PFSK-1 (cell line): ENCODE data around the gene NDC80.

Source experiments
- FOXP2 ChIP-seq: optimal IDR thresholded peaks from 2 replicates; pipeline ENCODE3; 2011; ENCODE audit warnings: borderline replicate concordance, control low read depth, inconsistent platforms; ENCODE audit not compliant: insufficient read depth; ENCODE audit errors: extremely low read length, extremely low read depth
- POLR2AphosphoS5 ChIP-seq: IDR thresholded peaks from 2 replicates; pipeline ENCODE4 v1.6.1; 2012; ENCODE audit warnings: low read depth, mild to moderate bottlenecking, control low read depth, low read length, moderate library complexity
- REST ChIP-seq, 2 experiments: IDR thresholded peaks; 2 replicates each; pipeline versions ENCODE4 v1.6.1 to v1.8.0; 2011 to 2012; ENCODE audit warnings: low read depth in 2 of 2, low read length in 2 of 2, control low read depth in 1 of 2, inconsistent platforms in 1 of 2, mild to moderate bottlenecking in 1 of 2, moderate library complexity in 1 of 2; ENCODE audit not compliant: insufficient read depth in 1 of 2
- SIN3A ChIP-seq: IDR thresholded peaks from 2 replicates; pipeline ENCODE4 v1.6.1; 2012; ENCODE audit warnings: mild to moderate bottlenecking, low read length, moderate library complexity, borderline replicate concordance; ENCODE audit not compliant: insufficient read depth
- TAF1 ChIP-seq: IDR thresholded peaks from 2 replicates; pipeline ENCODE4 v1.6.1; 2012; ENCODE audit warnings: low read length, control low read depth, borderline replicate concordance; ENCODE audit not compliant: insufficient read depth

Gene NDC80

GRCh38 chr18:2641638-2642037, 70.3 kb downstream of the NDC80 start:
- no peak for TF ChIP-seq REST (IDR thresholded peaks at IDR 0.05; ENCODE audit: insufficient read depth in 1 of 2, low read depth in 2 of 2, low read length in 2 of 2)
- TF ChIP-seq FOXP2 = no peak
- no peak for TF ChIP-seq TAF1
- TF ChIP-seq POLR2AphosphoS5 = no peak
- no peak for TF ChIP-seq SIN3A

GRCh38 chr18:2642771-2643170, 71.4 kb downstream of the NDC80 start:
- no peak for TF ChIP-seq FOXP2
- no peak for TF ChIP-seq POLR2AphosphoS5
- TF ChIP-seq REST (IDR thresholded peaks at IDR 0.05; ENCODE audit: insufficient read depth in 1 of 2, low read depth in 2 of 2, low read length in 2 of 2) = no peak
- no peak for TF ChIP-seq TAF1
- no peak for TF ChIP-seq SIN3A

- TF ChIP-seq POLR2AphosphoS5 (no peak), REST (IDR thresholded peaks at IDR 0.05; ENCODE audit: insufficient read depth in 1 of 2, low read depth in 2 of 2, low read length in 2 of 2) (no peak), SIN3A (no peak), FOXP2 (no peak), TAF1 (no peak)
Measured at GRCh38 chr18:2644535-2644934, 73.2 kb downstream of the NDC80 start.

- TF ChIP-seq FOXP2 (no peak), REST (IDR thresholded peaks at IDR 0.05; ENCODE audit: insufficient read depth in 1 of 2, low read depth in 2 of 2, low read length in 2 of 2) (no peak), TAF1 (no peak), POLR2AphosphoS5 (no peak), SIN3A (no peak)
Measured at GRCh38 chr18:2651981-2652380, 80.6 kb downstream of the NDC80 start.

GRCh38 chr18:2653467-2653866, 82.1 kb downstream of the NDC80 start:
- TF ChIP-seq POLR2AphosphoS5 = no peak
- no peak for TF ChIP-seq FOXP2
- no peak for TF ChIP-seq TAF1
- TF ChIP-seq SIN3A = no peak
- TF ChIP-seq REST (IDR thresholded peaks at IDR 0.05; ENCODE audit: insufficient read depth in 1 of 2, low read depth in 2 of 2, low read length in 2 of 2) = no peak
